Stomach (tissue), 9 donors: ENCODE measurements around the gene TMEM37. TPM values are rescaled to one million over a fixed set of nuclear protein-coding genes. Genes with fewer than 3 reads are reported as not detected.
A peak's percentile ranks its signal among the peaks of the same experiment; 100 is the strongest.

Experiments
- DNase-seq, 2 donors: peaks; one replicate each; pipeline versions ENCODE4 v3.0.0 to v3.0.0-alpha.2; 2013 to 2019
- H3K27ac ChIP-seq, 5 donors: fragments of 200-600 bp in 4 of 5; sonication (generic) in 4 of 5; one replicate each; pipeline ENCODE4 v1.5.1; 2013 to 2019; ENCODE audit warnings: mild to moderate bottlenecking in 1 of 5, moderate library complexity in 1 of 5
- H3K27me3 ChIP-seq, 3 donors: fragments of 200-600 bp; sonication (generic); one replicate each; pipeline ENCODE4 v1.5.1; 2017 to 2019; ENCODE audit warnings: mixed run types in 1 of 3
- H3K36me3 ChIP-seq, 4 donors: fragments of 200-600 bp; sonication (generic); 1 replicate in 3 of 4; 2 replicates in 1 of 4; pipeline ENCODE4 v1.5.1; 2016 to 2019
- H3K4me1 ChIP-seq, 4 donors: fragments of 200-600 bp; sonication (generic); one replicate each; pipeline ENCODE4 v1.5.1; 2016 to 2019
- H3K4me3 ChIP-seq, 4 donors: fragments of 200-600 bp; sonication (generic) in 3 of 4; one replicate each; pipeline ENCODE4 v1.5.1; 2016 to 2019; ENCODE audit warnings: mild to moderate bottlenecking in 1 of 4
- H3K9me3 ChIP-seq, 4 donors: fragments of 200-600 bp; sonication (generic); one replicate each; pipeline ENCODE4 v1.5.1; 2016 to 2019
- CTCF ChIP-seq, 7 experiments: fragments of 450-650 bp in 4 of 7; fragments of 200-600 bp in 3 of 7; sonication (generic) in 3 of 7; IDR thresholded peaks; one replicate each; pipeline ENCODE4 v1.5.1; 2016 to 2019; ENCODE audit warnings: antibody characterized with exemption in 7 of 7, control low read depth in 2 of 7, mild to moderate bottlenecking in 1 of 7
- EP300 ChIP-seq: sonication (generic); formaldehyde crosslinking; IDR thresholded peaks from one replicate; pipeline ENCODE4 v1.6.1; 2017; ENCODE audit warnings: antibody characterized with exemption
- POLR2A ChIP-seq, 4 donors: fragments of 450-650 bp; IDR thresholded peaks; one replicate each; pipeline ENCODE4 v1.6.1; 2016; ENCODE audit warnings: antibody characterized with exemption in 4 of 4, control low read depth in 2 of 4, mild to moderate bottlenecking in 1 of 4, moderate library complexity in 1 of 4
- POLR2AphosphoS5 ChIP-seq, 3 donors: sonication (generic); formaldehyde crosslinking; IDR thresholded peaks; one replicate each; pipeline ENCODE4 v1.6.1; 2016; ENCODE audit warnings: antibody characterized with exemption in 3 of 3
- whole genome bisulfite sequencing, 5 donors: extraction: QIAGEN DNeasy Blood & Tissue Kit in 3 of 5; methylation state at CpG; one replicate each; pipeline versions ENCODE4 v1.1.5 to v1.1.7; 2013 to 2018; 5-methylcytosine and 5-hydroxymethylcytosine counted together
- intact Hi-C: fragments of 100-400 bp; cut with DNase I; formaldehyde crosslinking; loops from one replicate; pipeline ENCODE4 v1.15.1; 2023; ENCODE audit warnings: low total_unique reads
- polyA plus RNA-seq, 3 donors: library from polyadenylated mRNA; stranded (reverse); fragments of 200-250 nt; gene quantifications; one replicate each; pipeline ENCODE4 v1.2.3, GENCODE V29; 2013
- total RNA-seq, 5 donors: library from RNA; depleted of rRNA; stranded (reverse); fragments of >200 nt; gene quantifications; one replicate each; pipeline versions ENCODE4 v1.1.0 to v1.2.3, GENCODE V29; 2014 to 2016
- donor health status: healthy with polysubstance abuse.
- donor health status: Bipolar disorder and iron deficiency.
- donor health status: healthy.

The TMEM37 gene
- total and polyA plus RNA-seq, 8 donors = 5.7 to 27.8 (median 15.9) TPM; not detected in 1

- no peak overlapping the region for H3K4me3 ChIP-seq
- 84 to 91% (median 90%) methylated on average over 4 of the region's 4 CpGs for WGBS, 5 donors
- H3K27me3 ChIP-seq = no peaks in the 10 kb centered on the region
- no peak overlapping the region for H3K27ac ChIP-seq
- peaks cover 0 to 14% (median 0%) of the 10 kb centered on the region in 4 donors for H3K4me1 ChIP-seq
- no peaks in the 10 kb centered on the region for H3K36me3 ChIP-seq
- no peak for DNase-seq
- intact Hi-C loops = no loop called here
- TF ChIP-seq POLR2A (IDR thresholded peaks at IDR 0.05) = no peak
- TF ChIP-seq EP300 = no peak
- TF ChIP-seq POLR2AphosphoS5 (IDR thresholded peaks at IDR 0.05) = no peak
- TF ChIP-seq CTCF (IDR thresholded peaks at IDR 0.05) = no peak
- H3K9me3 ChIP-seq = no peaks in the 10 kb centered on the region
Observed at GRCh38 chr2:119466373-119466772, 34.7 kb downstream of the TMEM37 start.

GRCh38 chr2:119468154-119468955 is 36.7 kb downstream of the TMEM37 start:
- TF ChIP-seq POLR2AphosphoS5 (IDR thresholded peaks at IDR 0.05) = peak in 1 of 3 donors; percentile 5
- no peak for TF ChIP-seq POLR2A (IDR thresholded peaks at IDR 0.05)
- 45 to 58% (median 50%) methylated on average over 3 of the region's 3 CpGs for WGBS, 5 donors
- H3K36me3 ChIP-seq = no peaks in the 10 kb centered on the region
- DNase-seq = no peak
- H3K4me1 ChIP-seq = peaks cover 0 to 14% (median 0%) of the 10 kb centered on the region in 4 donors
- H3K27me3 ChIP-seq = no peaks in the 10 kb centered on the region
- no peak overlapping the region for H3K4me3 ChIP-seq
- no peaks in the 10 kb centered on the region for H3K9me3 ChIP-seq
- no peak overlapping the region for H3K27ac ChIP-seq
- intact Hi-C loops = no loop called here

- 80 to 96% (median 91%) methylated on average over 6 of the region's 6 CpGs for WGBS, 5 donors
- intact Hi-C loops = no loop called here
- no peaks in the 10 kb centered on the region for H3K36me3 ChIP-seq
- DNase-seq = no peak
- TF ChIP-seq POLR2AphosphoS5 (IDR thresholded peaks at IDR 0.05) = no peak
- no peak for TF ChIP-seq CTCF (IDR thresholded peaks at IDR 0.05)
- TF ChIP-seq EP300 = no peak
- TF ChIP-seq POLR2A (IDR thresholded peaks at IDR 0.05) = no peak
- no peaks in the 10 kb centered on the region for H3K9me3 ChIP-seq
- no peak overlapping the region for H3K27ac ChIP-seq
- H3K27me3 ChIP-seq = no peaks in the 10 kb centered on the region
- peaks cover 0 to 14% (median 0%) of the 10 kb centered on the region in 4 donors for H3K4me1 ChIP-seq
- H3K4me3 ChIP-seq = no peak overlapping the region
Observed at GRCh38 chr2:119469131-119469530, 37.5 kb downstream of the TMEM37 start.

- H3K27ac ChIP-seq = no peak overlapping the region
- H3K4me3 ChIP-seq = no peak overlapping the region
- no peaks in the 10 kb centered on the region for H3K27me3 ChIP-seq
- peaks cover 0 to 14% (median 1%) of the 10 kb centered on the region in 4 donors for H3K4me1 ChIP-seq
- no peaks in the 10 kb centered on the region for H3K9me3 ChIP-seq
- intact Hi-C loops = no loop called here
- H3K36me3 ChIP-seq = no peaks in the 10 kb centered on the region
- TF ChIP-seq EP300 (no peak), CTCF (IDR thresholded peaks at IDR 0.05) (no peak), POLR2AphosphoS5 (IDR thresholded peaks at IDR 0.05) (no peak), POLR2A (IDR thresholded peaks at IDR 0.05) (no peak)
- WGBS, 5 donors = 6 to 30% (median 22%) methylated on average over 2 of the region's 2 CpGs
- no peak for DNase-seq
Observed at GRCh38 chr2:119469661-119470297, 38.1 kb downstream of the TMEM37 start.
